NCI-H69 (cell line): ENCODE data around the gene TMEM8B.
"Not testable (repeated sequence)": the region's sequence is repeated elsewhere in the genome, so short reads cannot be mapped to it uniquely, and the experiment has no call there.

Source experiments
- DNase-seq: peaks from one replicate; lab custom pipeline; 2025; lab: John Stamatoyannopoulos, UW

The TMEM8B gene

GRCh38 chr9:35864695-35865255, 35.7 kb downstream of the TMEM8B start:
- no peak for DNase-seq

GRCh38 chr9:35867538-35867937, 38.5 kb downstream of the TMEM8B start:
- no peak for DNase-seq

- DNase-seq, result no peak
These were observed 39.9 kb downstream of the TMEM8B start for GRCh38 chr9:35868933-35869332.

- no peak for DNase-seq
These were observed 40.7 kb downstream of the TMEM8B start for GRCh38 chr9:35869621-35870216.

GRCh38 chr9:35870351-35870923, 41.4 kb downstream of the TMEM8B start, which contains the start of gene OR13J1:
Gene OR13J1 (minus strand): TSS chr9:35870401. CDS start chr9:35870401, 0 bp downstream.
- DNase-seq, result no peak

GRCh38 chr9:35871545-35871944, 42.5 kb downstream of the TMEM8B start:
- no peak for DNase-seq

- DNase-seq, result no peak
These were observed 43.5 kb downstream of the TMEM8B start for GRCh38 chr9:35872505-35872904.

GRCh38 chr9:35882263-35882848, 53.3 kb downstream of the TMEM8B start:
- peak; percentile 80 for DNase-seq

GRCh38 chr9:35882996-35883395, 54.0 kb downstream of the TMEM8B start:
- no peak for DNase-seq

GRCh38 chr9:35884908-35885307, 55.9 kb downstream of the TMEM8B start:
- DNase-seq, result not testable (repeated sequence)

- no peak for DNase-seq
These were observed 62.6 kb downstream of the TMEM8B start for GRCh38 chr9:35891646-35892045.

GRCh38 chr9:35892051-35892450, 63.0 kb downstream of the TMEM8B start:
- no peak for DNase-seq

- DNase-seq, result no peak
These were observed 67.5 kb downstream of the TMEM8B start for GRCh38 chr9:35896570-35896969.

- not testable (repeated sequence) for DNase-seq
These were observed 68.5 kb downstream of the TMEM8B start for GRCh38 chr9:35897376-35898099.

GRCh38 chr9:35898337-35898736, 69.3 kb downstream of the TMEM8B start:
- no peak for DNase-seq

- no peak for DNase-seq
These were observed 70.0 kb downstream of the TMEM8B start for GRCh38 chr9:35899021-35899420.

GRCh38 chr9:35903049-35903448, 74.0 kb downstream of the TMEM8B start:
- peak; percentile 74 for DNase-seq

- no peak for DNase-seq
These were observed 75.3 kb downstream of the TMEM8B start for GRCh38 chr9:35904338-35904737.

GRCh38 chr9:35905051-35905781, 76.2 kb downstream of the TMEM8B start:
- no peak for DNase-seq

GRCh38 chr9:35905912-35906679, 77.1 kb downstream of the TMEM8B start, which contains the start of gene HRCT1:
Gene HRCT1 (plus strand): TSS chr9:35906202. CDS start chr9:35906288, 86 bp downstream.
- peak; percentile 42 for DNase-seq
